Neural progenitor cell (in vitro differentiated cells): ENCODE results near the gene E4F1.
"Not testable (repeated sequence)": the region's sequence is repeated elsewhere in the genome, so short reads cannot be mapped to it uniquely, and the experiment has no call there.

ENCODE experiments used
- CTCF ChIP-seq: fragments of 200-600 bp; sonication (generic); IDR thresholded peaks from 2 replicates; pipeline ENCODE4 v1.5.1; 2017; ENCODE audit warnings: antibody characterized with exemption, mild to moderate bottlenecking
- EZH2 ChIP-seq: fragments of 200-600 bp; sonication (generic); IDR thresholded peaks from 2 replicates; pipeline ENCODE4 v1.6.1; 2017; ENCODE audit warnings: antibody characterized with exemption, mild to moderate bottlenecking, moderate library complexity

GRCh38 chr16:2240331-2240730, 16.9 kb downstream of the E4F1 start:
- TF ChIP-seq CTCF, EZH2: not testable (repeated sequence)
